Activated CD8-positive, alpha-beta memory T cell treated with anti-CD3 and anti-CD28 coated beads for 4 hours (primary cell): ENCODE measurements around the gene AMBRA1.
"Not testable (repeated sequence)": the region's sequence is repeated elsewhere in the genome, so short reads cannot be mapped to it uniquely, and the experiment has no call there.

Experiments used
- DNase-seq, 2 donors: peaks; one replicate each; pipeline ENCODE4 v3.0.0-alpha.2; 2020; ENCODE audit warnings: low read depth in 2 of 2

Gene AMBRA1

DNA sequence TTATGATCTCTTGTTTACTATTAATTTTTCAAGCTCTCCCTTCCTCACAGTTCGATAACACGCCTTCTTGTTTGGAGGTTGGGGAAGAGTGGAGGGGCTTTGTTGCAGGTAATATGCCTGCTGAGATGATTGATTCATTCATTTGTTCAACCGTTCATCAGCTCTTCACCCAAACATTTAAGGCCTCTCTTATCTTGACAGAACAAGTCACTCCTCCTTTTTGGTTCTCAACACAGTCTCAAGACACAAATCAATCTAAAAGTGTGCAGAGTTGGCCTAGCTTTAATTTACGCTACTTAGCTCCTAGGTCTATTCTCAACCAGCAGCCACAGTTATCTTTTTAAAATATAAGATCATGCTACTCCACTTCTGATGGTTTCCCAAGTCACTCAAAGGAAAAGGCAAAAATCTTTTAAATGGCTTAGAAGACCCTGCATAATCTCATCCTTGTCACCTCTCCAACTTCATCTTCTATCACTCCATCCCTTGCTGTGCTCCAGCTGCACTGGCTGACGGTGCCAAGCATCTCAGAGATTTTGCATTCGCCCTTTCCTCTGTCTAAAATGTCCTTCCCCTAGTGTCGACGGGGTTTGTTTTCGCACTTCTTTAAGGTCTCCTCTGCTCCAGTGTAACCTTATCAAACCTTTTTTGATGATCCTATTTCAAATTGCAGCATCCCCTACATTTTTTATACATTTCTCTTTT is 60.3 kb downstream of the AMBRA1 start:
- no peak for DNase-seq

DNA sequence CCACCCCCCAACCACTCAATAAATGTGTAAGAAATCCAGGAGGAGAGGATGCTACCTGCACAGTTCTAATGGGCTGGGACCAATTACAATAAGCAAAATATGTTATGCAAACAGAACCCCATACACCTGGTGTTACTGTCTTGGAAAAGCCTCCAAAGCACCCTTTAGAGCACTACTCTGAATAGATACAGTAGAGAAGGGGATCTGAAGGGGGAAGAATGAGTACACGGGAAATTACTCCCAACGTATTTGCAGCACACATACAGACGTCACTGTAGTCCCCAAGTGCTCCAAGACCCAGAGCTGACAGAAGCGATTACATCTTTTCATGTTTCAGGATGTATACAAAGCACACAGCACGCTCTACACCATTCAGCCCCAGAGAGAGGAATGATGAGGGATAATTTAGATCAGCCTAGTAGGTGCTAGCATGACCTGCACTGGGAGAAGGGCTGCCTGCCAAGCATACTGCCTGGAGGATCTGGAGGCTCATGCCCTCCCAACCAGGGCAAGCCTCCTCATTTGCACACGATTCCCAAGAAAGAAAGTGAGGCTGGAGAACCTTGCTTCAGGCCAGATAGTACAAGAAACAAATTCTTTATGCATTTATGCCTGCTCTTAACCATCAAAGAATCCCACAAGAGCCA is 63.8 kb downstream of the AMBRA1 start:
- DNase-seq, result no peak

DNA sequence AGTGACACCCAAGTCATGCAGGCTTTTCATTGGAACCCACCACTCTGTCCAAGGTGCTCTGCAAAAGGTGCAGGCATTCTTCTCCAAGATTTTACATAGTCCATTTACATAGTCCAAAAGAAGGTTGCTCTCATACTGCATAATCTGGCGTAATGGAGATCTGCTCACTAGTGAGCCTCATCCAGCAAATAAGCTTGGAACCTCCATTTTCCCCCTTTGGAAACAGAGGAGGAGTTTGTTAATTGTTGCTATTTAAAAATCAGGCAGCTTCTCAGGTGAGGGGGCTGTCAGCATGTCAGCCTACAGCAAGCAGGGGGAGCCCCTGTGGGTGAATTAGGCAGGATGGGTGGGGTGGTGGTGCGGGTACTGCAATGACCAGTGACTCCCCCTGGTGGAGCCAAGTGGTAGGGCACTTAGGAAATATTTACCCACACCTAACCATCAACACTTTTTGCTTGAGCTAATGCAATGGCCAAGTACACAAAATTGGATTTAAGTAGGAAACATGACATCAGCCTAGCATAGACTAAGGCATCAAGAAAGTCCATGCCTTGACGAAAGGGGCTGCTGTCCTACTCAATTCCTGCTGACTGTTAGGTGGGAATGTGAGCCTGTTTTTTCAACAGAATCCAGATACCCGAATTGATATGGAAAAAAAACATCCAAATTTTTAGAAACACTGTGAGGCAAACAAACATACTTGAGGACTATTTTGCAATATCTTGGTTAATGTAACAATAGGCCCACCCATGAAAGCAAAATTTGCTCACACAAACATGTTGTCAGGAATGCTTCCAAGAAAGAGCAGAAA is 64.5 kb downstream of the AMBRA1 start:
- peak; percentile 57 to 66 for DNase-seq

DNA sequence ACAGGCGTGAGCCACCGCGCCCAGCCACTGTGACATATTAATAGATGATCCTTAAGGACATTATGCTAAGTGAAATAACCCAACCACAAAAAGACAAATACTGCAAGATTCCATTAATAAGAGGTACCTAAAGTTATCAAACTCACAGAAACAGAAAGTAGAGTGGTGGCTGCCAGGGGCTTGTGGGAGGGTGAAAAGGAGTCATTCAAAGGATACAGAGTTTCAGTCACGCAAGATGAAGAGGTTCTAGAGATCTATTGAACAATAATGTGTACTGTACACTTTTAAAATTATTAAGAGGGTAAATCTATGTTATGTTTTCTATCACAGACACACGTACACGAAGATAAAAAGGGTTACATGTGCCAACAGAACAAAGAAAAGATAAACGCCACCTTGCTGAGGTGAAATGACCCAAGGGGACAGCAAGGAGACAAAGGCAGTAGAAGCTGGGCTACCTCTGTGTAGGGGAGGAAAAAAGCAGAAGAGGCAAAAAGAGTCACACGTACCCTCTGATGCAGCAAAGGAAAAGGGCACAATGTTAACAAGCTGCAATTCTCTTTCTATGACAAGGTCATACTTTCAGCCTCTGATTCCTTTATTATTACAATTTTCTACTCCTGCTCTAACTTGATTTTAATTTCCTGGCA is 65.3 kb downstream of the AMBRA1 start:
- no peak for DNase-seq

DNA sequence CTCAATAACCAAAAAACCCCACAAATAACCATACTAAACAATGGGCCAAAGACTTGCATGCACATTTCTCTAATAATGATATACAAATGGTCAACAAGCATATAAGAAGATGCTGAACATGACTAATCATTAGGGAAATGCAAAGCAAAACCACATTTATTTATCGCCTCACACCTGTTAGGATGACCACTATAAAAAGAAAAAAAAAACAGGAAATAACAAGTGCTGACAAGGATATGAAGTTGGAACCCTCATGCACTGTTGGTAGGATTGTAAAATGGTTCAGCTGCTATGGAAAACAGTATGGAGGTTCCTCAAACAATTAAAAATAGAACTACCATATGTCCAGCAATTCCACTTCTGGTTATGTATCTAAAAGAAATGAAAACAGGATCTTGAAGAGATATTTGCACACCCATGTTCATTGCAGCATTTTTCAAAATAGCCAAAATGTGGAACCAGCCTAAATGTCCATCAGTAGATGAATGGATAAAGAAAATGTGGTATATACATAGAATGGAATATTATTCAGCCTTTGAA is 66.2 kb downstream of the AMBRA1 start:
- no peak for DNase-seq

DNA sequence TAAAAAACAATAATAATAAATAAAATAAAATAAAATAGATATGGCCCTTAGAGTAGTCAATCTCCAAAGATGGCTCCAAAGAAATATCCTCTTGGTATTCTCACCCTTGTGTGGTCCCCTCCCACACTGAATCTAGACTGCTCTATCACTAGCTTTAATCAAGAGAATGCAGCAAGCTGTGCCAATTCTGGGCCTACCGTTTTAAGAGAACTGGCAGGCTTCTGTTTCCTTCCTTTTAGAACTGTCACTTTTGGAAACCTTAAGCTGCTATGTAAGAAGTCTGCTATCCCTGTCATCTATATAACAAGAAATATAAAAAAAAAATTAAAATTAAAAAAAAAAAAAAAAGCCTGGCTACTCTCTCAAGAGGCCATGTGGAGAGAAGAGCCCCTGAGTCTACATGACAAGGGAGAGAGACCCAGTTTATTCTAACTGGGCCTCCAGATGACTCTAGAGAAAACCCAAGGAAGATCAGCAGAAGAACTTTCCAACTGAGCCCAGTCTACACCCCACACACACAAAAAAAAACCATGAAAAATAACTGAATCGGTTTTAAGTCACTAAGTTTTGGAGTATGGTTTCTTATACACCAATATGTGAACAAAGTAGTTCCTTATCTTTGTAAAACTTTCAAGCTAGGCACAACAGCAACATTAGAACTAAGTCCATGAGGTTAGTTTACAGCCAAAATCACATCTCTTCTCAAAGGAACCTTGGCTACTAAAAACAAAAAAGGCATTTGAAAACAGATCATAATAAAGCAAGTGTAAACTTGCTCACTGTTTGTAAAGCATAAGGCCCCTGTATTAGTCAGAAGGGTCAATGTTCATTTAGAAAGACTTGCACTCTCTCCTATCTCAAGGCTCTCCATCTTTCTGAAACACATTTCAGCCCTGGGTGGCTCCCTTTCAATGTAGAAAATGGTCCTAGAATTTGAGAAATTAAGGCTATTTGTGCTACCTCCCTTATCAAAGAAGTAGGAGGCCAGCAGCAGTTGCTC is 67.3 kb downstream of the AMBRA1 start:
- no peak for DNase-seq

DNA sequence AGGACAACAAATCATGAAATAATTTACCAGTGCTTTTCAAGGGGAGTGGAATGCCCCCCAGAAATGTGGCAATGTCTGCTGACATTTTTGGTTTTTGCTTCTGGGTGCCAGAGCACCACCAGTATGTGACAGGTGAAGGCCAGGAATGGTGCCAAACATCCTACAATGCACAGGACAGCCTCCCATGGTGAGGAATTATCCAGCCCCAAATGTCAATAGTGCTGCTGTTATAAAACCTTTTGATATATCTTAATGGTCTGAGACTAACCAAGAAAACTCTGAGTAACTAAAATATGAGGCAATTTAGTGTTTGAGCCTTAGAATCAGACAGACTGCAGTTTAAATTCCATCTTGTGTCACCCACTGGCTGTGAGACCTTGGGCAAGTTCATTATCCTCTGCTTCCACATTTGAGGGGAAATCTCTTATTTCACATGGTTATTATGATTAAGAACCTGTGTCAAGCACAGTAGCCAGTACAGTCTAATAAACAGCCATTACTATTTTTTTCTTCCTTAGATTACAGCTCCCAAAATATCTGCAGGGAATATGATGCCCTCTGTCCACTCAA is 69.5 kb downstream of the AMBRA1 start:
- DNase-seq, result no peak

DNA sequence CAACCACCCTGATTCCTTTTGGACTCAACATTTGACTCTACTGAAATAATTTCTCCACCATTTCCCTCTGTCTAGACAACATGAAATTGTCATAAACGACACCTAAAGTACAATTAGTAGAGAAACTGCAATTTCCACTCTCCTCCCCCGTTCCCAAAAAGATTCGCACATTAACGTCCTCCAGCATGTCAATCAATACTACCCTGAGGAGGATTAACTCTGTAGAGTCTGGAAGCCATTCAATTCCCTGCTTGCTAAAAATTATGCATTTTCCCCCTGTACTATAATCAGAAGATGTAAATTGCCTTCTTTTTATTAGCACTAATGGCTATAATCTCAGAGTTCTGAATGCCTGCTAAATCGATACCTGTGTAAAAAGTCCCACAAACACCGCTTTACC is 70.5 kb downstream of the AMBRA1 start:
- no peak for DNase-seq

DNA sequence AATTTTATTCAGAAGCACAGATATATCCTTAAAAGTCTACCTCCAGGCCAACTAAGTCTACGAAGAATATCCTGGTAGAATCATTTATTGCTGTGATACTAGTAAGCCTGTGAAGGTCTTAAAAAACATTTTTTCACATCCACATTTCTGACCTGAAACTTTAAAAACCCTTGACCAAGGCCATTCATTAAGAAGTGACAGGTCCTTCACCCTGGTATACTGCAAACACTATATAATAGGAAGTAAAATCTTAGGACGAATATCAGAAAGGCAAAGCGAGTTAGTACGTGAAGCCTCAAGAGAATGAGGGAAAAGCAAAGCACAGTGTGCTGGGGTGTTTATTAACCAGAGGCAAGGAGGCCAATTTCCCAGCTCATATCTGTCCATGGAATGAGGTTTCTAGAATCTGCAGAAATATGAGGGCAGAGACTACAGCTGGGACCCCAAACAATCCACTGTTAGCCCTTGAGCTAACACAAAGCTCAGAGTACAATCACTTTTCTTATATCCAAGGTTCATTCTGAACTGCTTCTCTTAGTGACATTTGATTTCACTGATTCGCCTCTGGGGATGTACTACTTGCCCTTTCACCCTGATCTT is 71.0 kb downstream of the AMBRA1 start:
- no peak for DNase-seq

DNA sequence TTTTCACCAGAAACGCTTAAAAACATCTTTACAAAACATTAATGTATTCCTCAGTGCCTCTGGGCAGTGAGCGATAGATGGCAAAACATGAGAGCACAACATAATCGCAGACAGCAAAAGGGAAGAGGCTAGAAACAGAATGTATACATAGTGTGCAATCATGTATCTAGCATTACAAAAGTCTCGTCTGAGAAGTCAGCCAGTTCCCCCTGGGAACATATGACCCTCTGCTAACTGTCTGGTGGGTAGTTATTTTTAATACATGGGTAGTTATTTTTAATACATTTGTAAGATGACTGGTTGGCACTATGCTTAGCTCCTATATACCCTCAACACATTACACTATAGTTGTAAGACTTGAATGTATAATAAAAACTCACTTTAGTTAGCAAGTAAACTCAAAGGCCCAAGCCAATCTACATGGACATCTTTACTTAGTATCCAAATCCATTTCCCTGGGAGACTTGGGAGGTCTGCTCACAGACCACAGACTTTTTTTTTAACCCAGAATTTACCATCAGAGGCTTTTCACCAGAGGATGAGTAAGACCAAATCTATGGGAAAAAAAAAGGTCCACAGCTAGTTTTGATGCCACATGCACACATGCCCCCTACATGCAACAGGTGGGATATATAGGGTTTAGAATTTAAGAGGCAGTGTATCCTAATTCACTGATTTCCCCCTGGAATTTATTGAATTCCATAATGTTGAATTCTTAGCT is 71.7 kb downstream of the AMBRA1 start:
- DNase-seq, result no peak

DNA sequence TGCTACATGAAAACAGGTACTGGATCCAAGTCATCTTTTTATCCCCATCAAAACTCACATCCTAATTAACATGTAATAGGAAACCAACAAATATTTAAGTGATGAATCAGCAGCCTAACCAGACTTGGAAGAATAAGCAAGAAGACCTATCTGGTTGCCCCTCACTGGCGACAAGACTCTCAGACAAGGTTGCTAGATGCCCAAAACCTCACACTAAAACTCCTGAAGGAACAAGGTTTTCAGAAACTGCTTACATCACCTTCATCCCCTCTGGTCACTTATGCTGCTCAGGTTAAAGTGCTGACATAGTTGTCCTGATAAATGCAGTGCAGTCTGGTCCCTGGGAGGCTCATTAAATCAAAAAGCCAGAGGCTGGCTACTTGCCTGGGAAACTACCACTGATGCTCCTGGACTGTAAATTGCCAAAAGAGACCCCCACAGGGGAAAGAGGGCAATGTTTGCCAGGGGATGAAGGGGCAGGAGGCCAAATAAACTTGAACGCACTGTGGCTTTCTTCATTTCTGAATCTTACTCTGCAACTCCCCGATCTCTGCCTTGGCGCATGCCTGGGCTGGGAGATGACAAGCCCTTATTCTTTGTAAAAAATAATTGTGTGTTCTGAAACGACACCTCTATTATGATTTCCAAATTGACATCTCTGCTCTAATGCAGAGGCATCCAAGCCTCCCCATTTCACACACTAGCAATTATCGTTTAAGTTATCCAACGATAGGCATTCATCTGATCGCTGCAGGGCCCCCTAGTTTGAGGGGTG is 72.7 kb downstream of the AMBRA1 start:
- no peak for DNase-seq

DNA sequence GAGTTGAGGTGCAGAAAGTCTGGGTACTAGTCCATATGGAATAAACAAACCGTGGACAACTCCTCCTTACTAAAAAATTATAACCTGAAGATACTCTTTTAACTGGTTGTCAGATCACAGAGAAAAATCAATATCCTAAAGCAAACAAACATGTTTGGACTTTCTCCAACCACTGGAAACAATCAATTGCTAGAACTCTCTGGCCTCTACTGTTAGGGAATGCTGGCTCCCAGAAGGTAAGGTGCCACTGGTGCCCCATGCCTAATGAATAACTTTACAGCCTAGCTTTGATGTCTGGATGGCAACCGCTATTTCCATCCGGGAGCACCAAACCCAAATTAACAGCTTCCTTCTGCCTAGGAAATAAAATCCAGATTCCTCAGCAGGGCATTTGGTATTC is 74.5 kb downstream of the AMBRA1 start:
- no peak for DNase-seq

DNA sequence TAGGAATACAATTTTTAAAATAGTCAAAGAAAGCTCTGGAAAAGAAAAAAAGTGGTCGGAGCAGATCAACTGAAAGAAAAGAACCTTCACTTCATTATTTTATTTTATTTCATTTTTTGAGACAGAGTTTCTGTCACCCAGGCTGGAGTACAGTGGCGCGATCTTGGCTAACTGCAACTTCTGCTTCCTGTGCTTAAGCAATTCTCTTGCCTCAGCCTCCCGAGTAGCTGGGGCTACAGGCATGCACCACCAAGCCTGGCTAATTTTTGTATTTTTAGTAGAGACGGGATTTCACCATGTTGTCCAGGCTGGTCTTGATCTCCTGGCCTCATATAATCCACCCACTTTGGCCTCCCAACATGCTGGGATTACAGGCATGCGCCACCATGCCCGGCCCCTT is 74.9 kb downstream of the AMBRA1 start:
- not testable (repeated sequence) for DNase-seq

DNA sequence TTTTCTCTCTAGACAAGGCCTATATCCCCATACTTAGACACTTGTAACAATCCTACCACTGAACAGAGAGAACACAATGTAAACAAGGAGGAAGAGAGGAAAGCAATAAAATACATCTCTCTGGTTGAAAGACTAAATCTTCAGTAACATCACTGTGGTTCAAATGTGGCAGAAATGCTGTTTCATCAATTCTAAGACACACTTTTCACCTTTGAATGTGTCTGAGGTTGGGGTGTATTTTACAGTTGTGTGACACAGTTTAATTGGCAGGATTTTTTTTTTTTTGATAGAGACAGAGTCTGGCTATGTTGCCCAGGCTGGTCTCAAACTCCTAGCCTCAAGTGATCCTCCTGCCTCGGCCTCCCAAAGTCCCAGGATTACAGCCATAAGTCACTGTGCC is 79.5 kb downstream of the AMBRA1 start:
- no peak for DNase-seq

DNA sequence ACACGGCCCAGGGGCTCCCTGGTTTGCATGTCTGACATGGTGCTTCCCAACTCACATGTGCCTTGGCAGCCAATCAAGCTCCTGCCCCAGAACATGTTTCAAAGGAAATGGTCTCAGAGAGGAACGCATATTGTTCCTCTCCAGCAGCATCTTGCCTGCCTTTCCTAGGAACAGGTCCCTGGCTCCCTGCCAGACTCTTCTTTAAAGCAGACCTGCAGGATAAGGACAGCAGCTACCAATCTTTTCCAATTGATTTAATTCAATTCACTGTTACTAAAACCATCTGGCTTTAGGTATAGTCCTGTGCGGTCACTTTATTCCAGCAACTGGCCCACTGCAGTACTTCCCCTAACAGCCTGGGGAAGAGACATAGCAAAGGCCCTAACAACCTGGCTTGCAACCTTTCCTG is 79.9 kb downstream of the AMBRA1 start:
- DNase-seq, result no peak

DNA sequence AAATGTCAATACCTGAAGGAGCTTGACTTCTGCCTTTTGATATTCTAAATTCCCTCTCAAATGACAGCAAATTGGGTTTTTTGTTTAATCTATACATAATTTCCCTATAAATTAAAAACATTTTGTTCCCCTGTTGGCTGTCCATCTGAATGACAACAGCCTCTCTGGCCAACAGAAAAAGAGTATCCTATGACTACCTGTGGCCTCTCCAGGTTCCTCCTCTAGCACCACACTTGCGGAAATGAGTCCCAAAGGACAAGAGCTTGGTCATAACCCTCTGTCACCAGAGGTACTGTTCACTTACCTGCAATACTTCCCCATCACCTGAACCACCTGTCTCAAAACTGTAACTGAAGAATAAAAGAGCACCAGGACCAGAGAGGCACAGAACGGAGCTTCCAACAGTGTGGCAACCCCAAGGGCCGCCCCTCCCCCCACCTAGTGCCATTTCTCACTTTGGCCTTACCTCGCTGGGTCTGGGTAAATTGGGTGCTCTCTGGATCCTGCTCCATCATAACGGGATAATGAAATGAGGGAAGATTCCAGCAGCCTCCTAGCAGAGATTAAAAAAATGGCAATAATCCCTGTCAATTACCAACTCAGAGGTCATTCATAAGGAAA is 81.5 kb downstream of the AMBRA1 start:
- DNase-seq, result no peak

DNA sequence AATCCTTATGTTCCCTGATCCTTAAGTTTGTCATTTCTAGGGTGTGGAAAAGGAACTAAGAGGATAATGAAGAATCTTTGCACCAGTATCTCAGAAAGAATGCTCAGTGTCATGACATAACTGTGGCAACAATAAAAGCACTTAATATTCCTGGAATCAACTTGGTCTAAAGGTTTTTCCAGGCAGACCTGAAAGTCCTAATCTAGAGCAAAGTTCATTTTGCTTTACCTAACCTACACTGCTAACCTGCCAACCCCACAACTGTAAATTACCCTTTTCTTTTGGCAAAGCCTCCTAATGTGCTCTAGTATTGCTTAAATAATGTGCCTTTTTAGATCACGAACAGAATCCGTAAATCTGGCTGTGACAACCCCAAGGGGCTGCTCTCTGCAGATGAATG is 82.5 kb downstream of the AMBRA1 start:
- DNase-seq, result no peak

DNA sequence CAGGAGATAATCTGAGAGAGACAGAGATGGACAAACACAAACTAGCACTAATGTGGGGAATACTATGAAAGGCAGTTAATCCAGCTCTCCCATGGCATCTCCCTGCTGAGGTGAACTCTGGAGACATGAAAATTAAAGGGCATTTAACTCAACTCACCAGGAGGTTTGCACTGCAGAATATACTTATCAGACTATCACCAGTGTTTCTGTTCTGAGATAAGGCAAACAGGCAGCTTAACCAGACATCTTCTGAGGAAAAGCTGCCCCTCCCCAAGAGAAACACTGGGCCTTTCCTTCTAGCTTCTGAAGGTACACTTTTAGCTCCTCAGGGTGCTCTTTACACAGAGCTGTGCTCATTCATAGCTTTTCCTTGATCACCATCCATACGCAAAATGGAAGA is 85.5 kb downstream of the AMBRA1 start:
- DNase-seq, result no peak
